GM12878 (cell line): ENCODE data around the gene SEC31B. TPM values are rescaled to one million over a fixed set of nuclear protein-coding genes. Genes with fewer than 3 reads are reported as not detected.
A peak's percentile ranks its signal among the peaks of the same experiment; 100 is the strongest.

ENCODE experiments used
- ATAC-seq: fragments of 200-7000 bp; cut with Tn5 transposase; 3 replicates; pipeline ENCODE4 v1.9.1; 2020; ENCODE audit warnings: mild to moderate bottlenecking, moderate library complexity
- Bru-seq: library from RNA; stranded (reverse); fragments of 400-500 nt; gene quantifications from one replicate; lab custom pipeline; 2021; lab: Mats Ljungman, UMichigan
- BruChase-seq, 2 experiments: library from RNA; stranded (reverse); fragments of 400-500 nt; gene quantifications; one replicate each; lab custom pipeline; 2021; lab: Mats Ljungman, UMichigan
- BruUV-seq: library from RNA; stranded (reverse); fragments of 400-500 nt; replicated peaks from 2 replicates; lab custom pipeline; 2021; lab: Mats Ljungman, UMichigan
- CTCF ChIA-PET: fragments of 300-600 bp; sonication (Branson Sonifier 250); formaldehyde crosslinking; extraction: SDS; loops from one replicate; lab custom pipeline; 2021; ENCODE audit warnings: inconsistent platforms; lab: Yijun Ruan, JAX
- POLR2A ChIA-PET: fragments of 350-600 bp; formaldehyde crosslinking; extraction: SDS; loops from one replicate; lab custom pipeline; 2021; ENCODE audit warnings: inconsistent platforms; lab: Charles Lee
- RAD21 ChIA-PET: fragments of 300-600 bp; sonication (Branson Sonifier 250); formaldehyde crosslinking; loops from one replicate; lab custom pipeline; 2023; ENCODE audit warnings: antibody characterized with exemption; ENCODE audit not compliant: unreplicated experiment; lab: Charles Lee
- SMC1A ChIA-PET: fragments of 300-600 bp; sonication (Branson Sonifier 250); formaldehyde crosslinking; loops from one replicate; lab custom pipeline; 2023; ENCODE audit not compliant: unreplicated experiment, uncharacterized antibody; lab: Charles Lee
- DNase-seq: peaks from one replicate; pipeline ENCODE4 v3.0.0-alpha.2; 2011; ENCODE audit warnings: low read depth, low spot score
- FAIRE-seq: peaks from 3 replicates; lab custom pipeline; 2011; peaks lifted over from hg19 to GRCh38; lab: Jason Lieb, UNC
- H2AFZ ChIP-seq: 2 replicates; pipeline ENCODE4 v1.6.0; 2011; ENCODE audit warnings: low read depth, low read length, control low read depth; ENCODE audit not compliant: control insufficient read depth
- H3K27ac ChIP-seq: 2 replicates; pipeline ENCODE4 v1.5.1; 2011; ENCODE audit warnings: control low read depth; ENCODE audit not compliant: control insufficient read depth, insufficient read depth
- H3K27me3 ChIP-seq, 2 experiments: replicated peaks in 1 of 2; 2 replicates each; pipeline versions ENCODE4 v1.6.0 to v1.6.1; 2011; ENCODE audit warnings: low read length in 1 of 2; ENCODE audit not compliant: control insufficient read depth in 2 of 2, insufficient read depth in 2 of 2
- H3K36me3 ChIP-seq, 2 experiments: 2 replicates each; pipeline ENCODE4 v1.5.1; 2011; ENCODE audit warnings: low read length in 1 of 2; ENCODE audit not compliant: control insufficient read depth in 2 of 2, insufficient read depth in 2 of 2
- H3K4me1 ChIP-seq: 2 replicates; pipeline ENCODE4 v1.6.1; 2011; ENCODE audit warnings: mild to moderate bottlenecking, low read length, moderate library complexity, mixed read lengths; ENCODE audit not compliant: control insufficient read depth, insufficient read depth
- H3K4me2 ChIP-seq: 2 replicates; pipeline ENCODE4 v1.6.0; 2011; ENCODE audit warnings: control low read depth; ENCODE audit not compliant: control insufficient read depth, insufficient read depth
- H3K4me3 ChIP-seq: fragments of 200-600 bp; sonication (generic); 2 replicates; pipeline ENCODE4 v1.5.1; 2016
- H3K79me2 ChIP-seq: 2 replicates; pipeline ENCODE4 v1.6.0; 2011; ENCODE audit warnings: low read length; ENCODE audit not compliant: control insufficient read depth, insufficient read depth
- H3K9ac ChIP-seq: 2 replicates; pipeline ENCODE4 v1.8.0; 2011; ENCODE audit warnings: low read length, control low read depth, mixed read lengths; ENCODE audit not compliant: control insufficient read depth, insufficient read depth
- H3K9me3 ChIP-seq: replicated peaks from 3 replicates; pipeline ENCODE4 v1.5.1; 2011; ENCODE audit warnings: mild to moderate bottlenecking, low read length; ENCODE audit not compliant: control insufficient read depth, insufficient read depth
- H4K20me1 ChIP-seq: 2 replicates; pipeline ENCODE4 v1.6.0; 2011; ENCODE audit not compliant: control insufficient read depth, insufficient read depth
- BMI1 ChIP-seq: fragments of 450-650 bp; IDR thresholded peaks from 2 replicates; pipeline ENCODE4 v1.6.1; 2016; ENCODE audit warnings: mild to moderate bottlenecking, moderate library complexity, borderline replicate concordance
- EGR1 ChIP-seq, 2 experiments: IDR thresholded peaks; 1 replicate in 1 of 2; 2 replicates in 1 of 2; pipeline ENCODE4 v1.6.1; 2011 to 2012; ENCODE audit warnings: low read depth in 2 of 2, low read length in 2 of 2, borderline replicate concordance in 1 of 2, mild to moderate bottlenecking in 1 of 2, moderate library complexity in 1 of 2
- ETV6 ChIP-seq, 2 experiments: fragments of 450-650 bp in 1 of 2; IDR thresholded peaks in 1 of 2; conservative IDR thresholded peaks in 1 of 2; 2 replicates each; pipeline ENCODE4 v1.6.1; 2014; ENCODE audit warnings: antibody characterized with exemption in 1 of 2, borderline replicate concordance in 1 of 2, low read depth in 1 of 2, mild to moderate bottlenecking in 1 of 2, moderate library complexity in 1 of 2
- HDAC2 ChIP-seq: fragments of 200-600 bp; sonication (generic); IDR thresholded peaks from 2 replicates; pipeline ENCODE4 v1.6.1; 2017
- MTA2 ChIP-seq: fragments of 450-650 bp; IDR thresholded peaks from 2 replicates; pipeline ENCODE4 v1.6.1; 2016; ENCODE audit warnings: low read depth, mild to moderate bottlenecking, moderate library complexity
- RAD51 ChIP-seq: fragments of 450-650 bp; IDR thresholded peaks from 2 replicates; pipeline ENCODE4 v1.6.1; 2016; ENCODE audit warnings: moderate library complexity, mild to moderate bottlenecking, inconsistent platforms
- ZNF622 ChIP-seq: fragments of 450-650 bp; IDR thresholded peaks from 2 replicates; pipeline ENCODE4 v1.6.1; 2017; ENCODE audit warnings: mild to moderate bottlenecking, inconsistent platforms
- ZZZ3 ChIP-seq: IDR thresholded peaks from 2 replicates; pipeline ENCODE4 v1.6.1; 2011; ENCODE audit warnings: low read depth; ENCODE audit not compliant: control insufficient read depth, insufficient read length
- WGBS: methylation state at CpG from one replicate; pipeline ENCODE4 v1.1.6; 2016; ENCODE audit warnings: low lambda C conversion rate; ENCODE audit not compliant: insufficient replicate concordance, insufficient coverage; ENCODE audit errors: missing lambda C conversion rate; 5-methylcytosine and 5-hydroxymethylcytosine counted together
- in situ Hi-C: fragments of 300-500 bp; cut with MboI; formaldehyde crosslinking; loops from 9 replicates; pipeline ENCODE4 v1.14.3; 2018; ENCODE audit warnings: mixed read lengths
- intact Hi-C: fragments of 100-400 bp; cut with micrococcal nuclease; formaldehyde crosslinking; loops from one replicate; pipeline ENCODE4 v1.14.2; 2022; ENCODE audit not compliant: unreplicated experiment
- long read RNA-seq, 2 experiments: library from polyadenylated mRNA; unstranded; transcript quantifications; one replicate each; pipeline ENCODE4 v2.0.0, GENCODE V29; 2019 to 2020
- polyA minus RNA-seq, 3 experiments: library from RNA; depleted of rRNA, polyadenylated mRNA; stranded (reverse); fragments of >200 nt; gene quantifications; 2 replicates each; pipeline ENCODE4 v1.2.3, GENCODE V29; 2011
- polyA plus RNA-seq, 11 experiments: library from polyadenylated mRNA; depleted of rRNA in 4 of 11; unstranded in 6 of 11; stranded (reverse) in 5 of 11; fragments of >200 nt; fragmentation: Nextera tagmentation in 4 of 11; fragmentation: Illumina TruSeq in 1 of 11; extraction: Ambion mirVana in 4 of 11; extraction: Trizol in 1 of 11; gene quantifications; 1 replicate in 1 of 11; 2 replicates in 10 of 11; pipeline versions ENCODE4 v1.2.1 to v1.2.3, GENCODE V29; 2011 to 2016; ENCODE audit warnings: inconsistent platforms in 2 of 11, missing spikeins in 2 of 11, low read depth in 1 of 11
- total RNA-seq, 4 experiments: library from RNA; depleted of rRNA in 3 of 4; stranded (reverse); fragments of >200 nt in 3 of 4; fragmentation: Illumina TruSeq in 1 of 4; extraction: Trizol in 1 of 4; gene quantifications; 2 replicates each; pipeline versions ENCODE4 v1.2.1 to v1.2.3, GENCODE V29; 2013 to 2021
- TF ChIP-seq, protein P1 (sequence below), 3 experiments: IDR thresholded peaks in 2 of 3; conservative IDR thresholded peaks in 1 of 3; 2 replicates each; pipeline ENCODE4 v1.5.1; 2011; ENCODE audit warnings: low read depth in 3 of 3, low read length in 3 of 3, mild to moderate bottlenecking in 3 of 3, control low read depth in 2 of 3, moderate library complexity in 2 of 3, inconsistent platforms in 1 of 3, mixed read lengths in 1 of 3; ENCODE audit not compliant: control insufficient read depth in 2 of 3, insufficient read depth in 1 of 3; ENCODE audit errors: extremely low read depth in 1 of 3
- TF ChIP-seq, protein P2 (sequence below): IDR thresholded peaks from 2 replicates; pipeline ENCODE4 v1.6.1; 2011; ENCODE audit warnings: borderline replicate concordance, low read depth, mild to moderate bottlenecking, moderate library complexity, low read length; ENCODE audit not compliant: insufficient read depth, poor library complexity, severe bottlenecking

Gene SEC31B, protein sequence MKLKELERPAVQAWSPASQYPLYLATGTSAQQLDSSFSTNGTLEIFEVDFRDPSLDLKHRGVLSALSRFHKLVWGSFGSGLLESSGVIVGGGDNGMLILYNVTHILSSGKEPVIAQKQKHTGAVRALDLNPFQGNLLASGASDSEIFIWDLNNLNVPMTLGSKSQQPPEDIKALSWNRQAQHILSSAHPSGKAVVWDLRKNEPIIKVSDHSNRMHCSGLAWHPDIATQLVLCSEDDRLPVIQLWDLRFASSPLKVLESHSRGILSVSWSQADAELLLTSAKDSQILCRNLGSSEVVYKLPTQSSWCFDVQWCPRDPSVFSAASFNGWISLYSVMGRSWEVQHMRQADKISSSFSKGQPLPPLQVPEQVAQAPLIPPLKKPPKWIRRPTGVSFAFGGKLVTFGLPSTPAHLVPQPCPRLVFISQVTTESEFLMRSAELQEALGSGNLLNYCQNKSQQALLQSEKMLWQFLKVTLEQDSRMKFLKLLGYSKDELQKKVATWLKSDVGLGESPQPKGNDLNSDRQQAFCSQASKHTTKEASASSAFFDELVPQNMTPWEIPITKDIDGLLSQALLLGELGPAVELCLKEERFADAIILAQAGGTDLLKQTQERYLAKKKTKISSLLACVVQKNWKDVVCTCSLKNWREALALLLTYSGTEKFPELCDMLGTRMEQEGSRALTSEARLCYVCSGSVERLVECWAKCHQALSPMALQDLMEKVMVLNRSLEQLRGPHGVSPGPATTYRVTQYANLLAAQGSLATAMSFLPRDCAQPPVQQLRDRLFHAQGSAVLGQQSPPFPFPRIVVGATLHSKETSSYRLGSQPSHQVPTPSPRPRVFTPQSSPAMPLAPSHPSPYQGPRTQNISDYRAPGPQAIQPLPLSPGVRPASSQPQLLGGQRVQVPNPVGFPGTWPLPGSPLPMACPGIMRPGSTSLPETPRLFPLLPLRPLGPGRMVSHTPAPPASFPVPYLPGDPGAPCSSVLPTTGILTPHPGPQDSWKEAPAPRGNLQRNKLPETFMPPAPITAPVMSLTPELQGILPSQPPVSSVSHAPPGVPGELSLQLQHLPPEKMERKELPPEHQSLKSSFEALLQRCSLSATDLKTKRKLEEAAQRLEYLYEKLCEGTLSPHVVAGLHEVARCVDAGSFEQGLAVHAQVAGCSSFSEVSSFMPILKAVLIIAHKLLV
- 118 and 120 TPM in 2 replicates for total RNA-seq (2013; cell fraction: nucleolus; rRNA removed)
- total RNA-seq (2014; rRNA removed) (5.8 and 6.6 TPM in 2 replicates), total RNA-seq (2014; rRNA removed; fragmentation: Illumina TruSeq; extraction: Trizol) (3.9 and 4.4 TPM in 2 replicates), total RNA-seq (2021) (10.6 and 12.4 TPM in 2 replicates), polyA plus RNA-seq (2011; rRNA removed) (21.2 and 24.3 TPM in 2 replicates), polyA plus RNA-seq (2014; fragmentation: Illumina TruSeq; extraction: Trizol) (10.9 and 13.6 TPM in 2 replicates), polyA plus RNA-seq (2014; fragmentation: Nextera tagmentation; extraction: Ambion mirVana) (1 to 10 TPM; 3.4 to 5.8 TPM), polyA plus RNA-seq (2014; rRNA removed) (13.2 and 13.4 TPM in 2 replicates), polyA plus RNA-seq (2016; fragmentation: Nextera tagmentation; extraction: Ambion mirVana) (10 to 100 TPM in 1 of 2 experiments, 1 to 10 TPM in 1; 9.2 to 11.0 TPM), polyA minus RNA-seq (2011; rRNA and poly(A)+ RNA removed) (12.7 and 14.6 TPM in 2 replicates), Bru-seq, nascent RNA (percentile 76 among the genes with signal in this experiment), BruChase-seq, experiment 1, labeled RNA remaining after a 6-hour chase (percentile 93 among the genes with signal in this experiment), BruChase-seq, experiment 2, labeled RNA remaining after a 2-hour chase (percentile 85 among the genes with signal in this experiment)
- polyA plus RNA-seq (2011; ENCODE audit: low read depth) = 14.6 TPM
- 11.2 and 13.9 TPM in 2 replicates for polyA plus RNA-seq (2011; cell fraction: cytosol; rRNA removed)
- 185 and 225 TPM in 2 replicates for polyA plus RNA-seq (2011; cell fraction: nucleus; rRNA removed)
- 18.3 and 19.6 TPM in 2 replicates for polyA plus RNA-seq (2012)
- 0.53 and 1.8 TPM in 2 replicates for polyA minus RNA-seq (2011; cell fraction: cytosol; rRNA and poly(A)+ RNA removed)
- polyA minus RNA-seq (2011; cell fraction: nucleus; rRNA and poly(A)+ RNA removed) = 27.7 and 36.7 TPM in 2 replicates
- long read RNA-seq, experiment 1 = 0 reads
- long read RNA-seq, experiment 2, partial matches to known transcripts = 4 of 25 reads
- long read RNA-seq, experiment 2, other reads (novel, unspliced or antisense) = 20 of 25 reads

DNA sequence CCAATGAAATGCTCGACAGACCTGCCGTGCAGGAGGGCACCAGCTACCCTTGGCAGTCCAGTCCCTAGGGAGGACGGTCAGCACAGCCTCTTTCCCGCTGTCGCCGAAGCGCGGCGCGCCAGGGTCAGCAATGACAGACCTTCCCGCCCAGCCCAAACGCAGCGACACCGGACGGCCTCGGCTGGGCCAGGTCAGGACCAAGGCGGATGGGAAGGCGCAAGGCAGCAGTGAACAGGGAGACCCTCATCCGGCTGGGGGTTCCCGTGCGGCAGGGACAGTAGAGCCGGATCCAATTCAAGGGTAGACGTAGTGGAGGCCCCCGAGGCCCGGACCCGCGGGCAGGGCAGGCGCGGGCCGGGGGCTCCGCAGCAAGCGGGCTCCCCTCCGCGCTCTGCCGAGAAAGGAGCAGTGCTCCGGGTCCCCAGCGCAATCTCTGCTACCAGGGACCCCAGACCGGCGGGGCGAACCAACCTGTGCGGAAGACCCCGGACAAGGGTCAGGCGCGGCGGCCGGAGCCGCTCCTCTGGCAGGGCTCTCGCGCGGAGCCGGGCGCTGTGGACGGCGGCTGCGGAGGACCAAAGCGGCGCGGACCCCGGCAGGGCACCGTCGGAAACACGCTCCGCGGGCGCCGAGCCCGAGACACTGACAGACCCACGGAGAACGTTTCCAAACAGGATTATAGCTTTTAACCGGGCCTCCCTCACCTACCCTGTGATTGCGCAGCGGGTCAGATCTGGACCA is at the start of gene SEC31B:
TSS of gene SEC31B (minus strand) at position 551 of the 741 bp plus-strand sequence. CDS start 2,909 bp downstream, outside the sequence.
- Histone ChIP-seq H3K79me2 (no peaks in the 10 kb centered on the region), H3K9ac (no peak within 1 kb of the TSS), H3K27me3 (no peaks in the 10 kb centered on the region), H3K27ac (no peak within 1 kb of the TSS), H3K9me3 (no peaks in the 10 kb centered on the region), H3K4me2 (no peak within 1 kb of the TSS), H2AFZ (no peak within 1 kb of the TSS), H3K36me3 (peaks cover 5 to 8% of the 10 kb centered on the region in 2 experiments; a peak in 3 of 4 replicates), H4K20me1 (no peaks in the 10 kb centered on the region), H3K4me3 (no peak within 1 kb of the TSS), H3K4me1 (no peaks in the 10 kb centered on the region)
- DNase-seq = no peak
- CTCF ChIA-PET = interaction anchor here (0.9 to 3.5 kb wide), 37 partner anchors 8 to 673 kb away, joined by 3 to 49 read pairs (median 6); partner anchors contain the start of genes HIF1AN, NDUFB8 and SCD
- no peak for FAIRE-seq
- intact Hi-C loops = no loop called here
- WGBS = 89% methylated on average over 59 of the region's 72 CpGs
- BruUV-seq = no TSS peak
- in situ Hi-C loops = no loop called here
- peak; percentile 23 for ATAC-seq
- RAD21 ChIA-PET = interaction anchor here (0.7 to 2.0 kb wide), 17 partner anchors 8 to 359 kb away, joined by 3 to 20 read pairs (median 4); no protein-coding TSS in a partner anchor
- POLR2A ChIA-PET = no interaction called here
- SMC1A ChIA-PET = interaction anchor here (0.5 to 3.8 kb wide), 17 partner anchors 8 to 673 kb away, joined by 3 to 23 read pairs (median 5); partner anchors contain the start of gene HIF1AN
- TF ChIP-seq ZNF622 = no peak
- no peak for TF ChIP-seq MTA2
- no peak for TF ChIP-seq EGR1 (IDR thresholded peaks at IDR 0.05; ENCODE audit: borderline replicate concordance in 1 of 2, low read depth in 2 of 2, low read length in 2 of 2)
- TF ChIP-seq ETV6 (conservative IDR thresholded peaks at IDR 0.05 in 1 of 2, IDR thresholded peaks at IDR 0.05 in 1 of 2; ENCODE audit: borderline replicate concordance in 1 of 2, low read depth in 1 of 2) = no peak
- TF ChIP-seq HDAC2 = no peak
- TF ChIP-seq, protein P1, sequence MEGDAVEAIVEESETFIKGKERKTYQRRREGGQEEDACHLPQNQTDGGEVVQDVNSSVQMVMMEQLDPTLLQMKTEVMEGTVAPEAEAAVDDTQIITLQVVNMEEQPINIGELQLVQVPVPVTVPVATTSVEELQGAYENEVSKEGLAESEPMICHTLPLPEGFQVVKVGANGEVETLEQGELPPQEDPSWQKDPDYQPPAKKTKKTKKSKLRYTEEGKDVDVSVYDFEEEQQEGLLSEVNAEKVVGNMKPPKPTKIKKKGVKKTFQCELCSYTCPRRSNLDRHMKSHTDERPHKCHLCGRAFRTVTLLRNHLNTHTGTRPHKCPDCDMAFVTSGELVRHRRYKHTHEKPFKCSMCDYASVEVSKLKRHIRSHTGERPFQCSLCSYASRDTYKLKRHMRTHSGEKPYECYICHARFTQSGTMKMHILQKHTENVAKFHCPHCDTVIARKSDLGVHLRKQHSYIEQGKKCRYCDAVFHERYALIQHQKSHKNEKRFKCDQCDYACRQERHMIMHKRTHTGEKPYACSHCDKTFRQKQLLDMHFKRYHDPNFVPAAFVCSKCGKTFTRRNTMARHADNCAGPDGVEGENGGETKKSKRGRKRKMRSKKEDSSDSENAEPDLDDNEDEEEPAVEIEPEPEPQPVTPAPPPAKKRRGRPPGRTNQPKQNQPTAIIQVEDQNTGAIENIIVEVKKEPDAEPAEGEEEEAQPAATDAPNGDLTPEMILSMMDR (IDR thresholded peaks at IDR 0.05 in 2 of 3, conservative IDR thresholded peaks at IDR 0.05 in 1 of 3; ENCODE audit: control insufficient read depth in 2 of 3, extremely low read depth in 1 of 3, insufficient read depth in 1 of 3, low read depth in 3 of 3, low read length in 3 of 3) = 0 out of 6 replicates have a peak, but pooled peaks of 1 of the 3 experiments have one; percentile 8
- TF ChIP-seq, protein P2, sequence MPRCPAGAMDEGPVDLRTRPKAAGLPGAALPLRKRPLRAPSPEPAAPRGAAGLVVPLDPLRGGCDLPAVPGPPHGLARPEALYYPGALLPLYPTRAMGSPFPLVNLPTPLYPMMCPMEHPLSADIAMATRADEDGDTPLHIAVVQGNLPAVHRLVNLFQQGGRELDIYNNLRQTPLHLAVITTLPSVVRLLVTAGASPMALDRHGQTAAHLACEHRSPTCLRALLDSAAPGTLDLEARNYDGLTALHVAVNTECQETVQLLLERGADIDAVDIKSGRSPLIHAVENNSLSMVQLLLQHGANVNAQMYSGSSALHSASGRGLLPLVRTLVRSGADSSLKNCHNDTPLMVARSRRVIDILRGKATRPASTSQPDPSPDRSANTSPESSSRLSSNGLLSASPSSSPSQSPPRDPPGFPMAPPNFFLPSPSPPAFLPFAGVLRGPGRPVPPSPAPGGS = no peak
- TF ChIP-seq BMI1 = no peak
- no peak for TF ChIP-seq ZZZ3
- no peak for TF ChIP-seq RAD51
